HCT116 (cell line): ENCODE measurements around the gene UBE4A. TPM values are rescaled to one million over a fixed set of nuclear protein-coding genes. Genes with fewer than 3 reads are reported as not detected.

Experiments used
- ATAC-seq: fragments of 200-7000 bp; cut with Tn5 transposase; 2 replicates; pipeline ENCODE4 v1.9.1; 2020; ENCODE audit warnings: mild to moderate bottlenecking, moderate library complexity
- BruUV-seq: library from RNA; stranded (reverse); fragments of 400-500 nt; replicated peaks from 2 replicates; lab custom pipeline; 2021; lab: Mats Ljungman, UMichigan
- CTCF ChIA-PET: fragments of 300-600 bp; sonication (Branson Sonifier 250); formaldehyde crosslinking; loops from one replicate; lab custom pipeline; 2021; ENCODE audit warnings: antibody characterized with exemption; lab: Charles Lee
- POLR2A ChIA-PET: fragments of 300-600, 350-600 bp; sonication (Branson Sonifier 250); formaldehyde crosslinking; loops from one replicate; lab custom pipeline; 2021; ENCODE audit warnings: antibody characterized with exemption; lab: Charles Lee
- RAD21 ChIA-PET, 2 experiments: fragments of 300-600 bp; sonication (Branson Sonifier 250); formaldehyde crosslinking; loops; one replicate each; lab custom pipeline; 2023; ENCODE audit warnings: low total read pairs in 2 of 2; ENCODE audit not compliant: uncharacterized antibody in 2 of 2, unreplicated experiment in 2 of 2, low non-redundant PET in 1 of 2; lab: Charles Lee
- DNase-seq: peaks from one replicate; pipeline ENCODE4 v3.0.0-alpha.2; 2010; ENCODE audit warnings: low read depth, low spot score
- H2AFZ ChIP-seq: fragments of 200-600 bp; shearing (Covaris generic), sonication (generic); 2 replicates; pipeline ENCODE4 v1.6.1; 2017; ENCODE audit warnings: low read depth, mixed run types, mixed read lengths, antibody characterized with exemption, low read length; ENCODE audit not compliant: poor library complexity, severe bottlenecking
- H3K27ac ChIP-seq: 2 replicates; pipeline ENCODE4 v1.5.1; 2012; ENCODE audit warnings: low read depth, low read length
- H3K27me3 ChIP-seq: fragments of 200-600 bp; sonication (generic); 2 replicates; pipeline ENCODE4 v1.6.1; 2016; ENCODE audit warnings: mixed run types, low read length, mixed read lengths; ENCODE audit not compliant: insufficient read depth
- H3K36me3 ChIP-seq, 2 experiments: fragments of 200-500 bp in 1 of 2; fragments of 200-600 bp in 1 of 2; sonication (Bioruptor generic) in 1 of 2; sonication (generic) in 1 of 2; 2 replicates each; pipeline versions ENCODE4 v1.5.1 to v1.6.1; 2014 to 2016; ENCODE audit warnings: low read length in 2 of 2, inconsistent platforms in 1 of 2, mixed read lengths in 1 of 2, mixed run types in 1 of 2; ENCODE audit not compliant: insufficient read depth in 2 of 2, control insufficient read depth in 1 of 2
- H3K4me1 ChIP-seq, 2 experiments: fragments of 200-600 bp in 1 of 2; sonication (generic) in 1 of 2; 2 replicates each; pipeline versions ENCODE4 v1.5.1 to v1.6.1; 2012 to 2017; ENCODE audit warnings: low read length in 2 of 2, inconsistent platforms in 1 of 2, mild to moderate bottlenecking in 1 of 2, mixed read lengths in 1 of 2, mixed run types in 1 of 2, moderate library complexity in 1 of 2; ENCODE audit not compliant: insufficient read depth in 2 of 2, control insufficient read depth in 1 of 2
- H3K4me2 ChIP-seq: fragments of 200-600 bp; sonication (generic); 2 replicates; pipeline ENCODE4 v1.6.1; 2017; ENCODE audit warnings: mixed run types, low read length, mixed read lengths
- H3K4me3 ChIP-seq, 2 experiments: fragments of 200-600 bp in 1 of 2; sonication (generic) in 1 of 2; replicated peaks in 1 of 2; 2 replicates each; pipeline ENCODE4 v1.5.1; 2011 to 2016; ENCODE audit warnings: low read length in 2 of 2, control low read depth in 1 of 2, low read depth in 1 of 2, mild to moderate bottlenecking in 1 of 2, mixed read lengths in 1 of 2, mixed run types in 1 of 2
- H3K79me2 ChIP-seq: fragments of 200-600 bp; sonication (generic); 2 replicates; pipeline ENCODE4 v1.6.1; 2017; ENCODE audit warnings: mild to moderate bottlenecking, mixed run types, low read length, moderate library complexity, mixed read lengths; ENCODE audit not compliant: insufficient read depth
- H3K9ac ChIP-seq: fragments of 200-600 bp; sonication (generic); 2 replicates; pipeline ENCODE4 v1.6.1; 2016; ENCODE audit warnings: low read length, mixed read lengths
- H3K9me2 ChIP-seq: fragments of 200-600 bp; sonication (generic), shearing (Covaris generic); 2 replicates; pipeline ENCODE4 v1.6.1; 2017; ENCODE audit warnings: mixed run types, mild to moderate bottlenecking, moderate library complexity; ENCODE audit not compliant: insufficient read depth
- H3K9me3 ChIP-seq, 2 experiments: fragments of 200-500 bp in 1 of 2; fragments of 200-600 bp in 1 of 2; sonication (Bioruptor generic) in 1 of 2; sonication (generic) in 1 of 2; 2 replicates each; pipeline ENCODE4 v1.6.1; 2014 to 2017; ENCODE audit warnings: low read length in 2 of 2, mixed read lengths in 2 of 2, inconsistent platforms in 1 of 2, low read depth in 1 of 2, mild to moderate bottlenecking in 1 of 2, mixed run types in 1 of 2, moderate library complexity in 1 of 2; ENCODE audit not compliant: control insufficient read depth in 1 of 2, insufficient read depth in 1 of 2
- H4K20me1 ChIP-seq: fragments of 200-600 bp; sonication (generic), shearing (Covaris generic); 2 replicates; pipeline ENCODE4 v1.6.1; 2017; ENCODE audit warnings: mixed run types, mild to moderate bottlenecking, moderate library complexity; ENCODE audit not compliant: insufficient read depth
- CBX3 ChIP-seq: IDR thresholded peaks from 2 replicates; pipeline ENCODE4 v1.6.1; 2012; ENCODE audit warnings: low read depth
- ELF1 ChIP-seq: IDR thresholded peaks from 2 replicates; pipeline ENCODE4 v1.6.1; 2012; ENCODE audit warnings: low read depth, borderline replicate concordance
- EZH2 ChIP-seq: fragments of 200-600 bp; sonication (generic); IDR thresholded peaks from 2 replicates; pipeline ENCODE4 v1.6.1; 2017; ENCODE audit warnings: antibody characterized with exemption, mixed run types
- POLR2AphosphoS5 ChIP-seq: IDR thresholded peaks from 2 replicates; pipeline ENCODE4 v1.6.1; 2011; ENCODE audit warnings: mild to moderate bottlenecking, low read depth, low read length, moderate library complexity
- RAD21 ChIP-seq: IDR thresholded peaks from 2 replicates; pipeline ENCODE4 v1.6.1; 2012; ENCODE audit warnings: low read depth, mild to moderate bottlenecking
- SP1 ChIP-seq: IDR thresholded peaks from 2 replicates; pipeline ENCODE4 v1.6.1; 2012; ENCODE audit warnings: low read depth
- SRF ChIP-seq: IDR thresholded peaks from 2 replicates; pipeline ENCODE4 v1.6.1; 2012; ENCODE audit warnings: low read depth
- intact Hi-C: fragments of 100-400 bp; cut with micrococcal nuclease; formaldehyde crosslinking; loops from 2 replicates; pipeline ENCODE4 v1.10.0; 2022
- total RNA-seq: library from RNA; stranded (reverse); gene quantifications from one replicate; pipeline ENCODE4 v1.2.1, GENCODE V29; 2021; ENCODE audit not compliant: unreplicated experiment
- TF ChIP-seq, protein P1 (sequence below): IDR thresholded peaks from 2 replicates; pipeline ENCODE4 v1.6.1; 2012

Gene UBE4A
- total RNA-seq, 1 experiment from 2014 or later = 49.9 TPM

DNA sequence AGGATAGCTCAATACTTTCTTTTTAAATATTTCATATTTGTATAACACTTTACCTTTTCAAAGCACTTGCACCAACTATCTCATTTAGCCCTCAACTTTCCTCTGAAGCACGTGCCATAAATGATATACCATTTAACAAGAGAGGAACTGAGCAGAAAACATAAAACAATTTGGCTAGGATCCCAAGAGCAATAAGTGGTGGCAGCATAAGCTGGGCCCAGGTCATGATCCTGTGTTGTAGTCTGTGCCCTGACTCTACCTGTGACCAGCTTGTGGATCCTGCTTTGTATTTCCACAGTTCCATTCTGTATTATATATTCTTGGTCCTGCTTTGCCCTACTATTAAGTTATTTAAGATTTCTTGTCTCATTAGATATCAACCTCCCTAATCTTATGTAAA lies 53.5 kb downstream of the UBE4A start:
- no peak overlapping the region for H3K27ac ChIP-seq
- no TSS peak for BruUV-seq
- H3K4me3 ChIP-seq = no peak overlapping the region
- DNase-seq = no peak
- ChIA-PET CTCF (no interaction called here), RAD21 (no interaction called here), POLR2A (no interaction called here)
- H3K9ac ChIP-seq = no peak overlapping the region
- ATAC-seq = no peak
- no peak overlapping the region for H3K4me2 ChIP-seq
- peaks cover 9% of the 10 kb centered on the region; the same call in 1 of the 2 replicates for H4K20me1 ChIP-seq
- intact Hi-C loops = no loop called here
- H2AFZ ChIP-seq = no peak overlapping the region
- H3K27me3 ChIP-seq = no peaks in the 10 kb centered on the region
- peaks cover 0 to 13% of the 10 kb centered on the region in 2 experiments; a peak in 2 of 4 replicates for H3K4me1 ChIP-seq
- no peaks in the 10 kb centered on the region for H3K9me2 ChIP-seq
- no peak for TF ChIP-seq POLR2AphosphoS5
- H3K36me3 ChIP-seq = peaks cover 7 to 19% of the 10 kb centered on the region in 2 experiments
- no peaks in the 10 kb centered on the region for H3K9me3 ChIP-seq
- H3K79me2 ChIP-seq = peaks cover 15% of the 10 kb centered on the region

DNA sequence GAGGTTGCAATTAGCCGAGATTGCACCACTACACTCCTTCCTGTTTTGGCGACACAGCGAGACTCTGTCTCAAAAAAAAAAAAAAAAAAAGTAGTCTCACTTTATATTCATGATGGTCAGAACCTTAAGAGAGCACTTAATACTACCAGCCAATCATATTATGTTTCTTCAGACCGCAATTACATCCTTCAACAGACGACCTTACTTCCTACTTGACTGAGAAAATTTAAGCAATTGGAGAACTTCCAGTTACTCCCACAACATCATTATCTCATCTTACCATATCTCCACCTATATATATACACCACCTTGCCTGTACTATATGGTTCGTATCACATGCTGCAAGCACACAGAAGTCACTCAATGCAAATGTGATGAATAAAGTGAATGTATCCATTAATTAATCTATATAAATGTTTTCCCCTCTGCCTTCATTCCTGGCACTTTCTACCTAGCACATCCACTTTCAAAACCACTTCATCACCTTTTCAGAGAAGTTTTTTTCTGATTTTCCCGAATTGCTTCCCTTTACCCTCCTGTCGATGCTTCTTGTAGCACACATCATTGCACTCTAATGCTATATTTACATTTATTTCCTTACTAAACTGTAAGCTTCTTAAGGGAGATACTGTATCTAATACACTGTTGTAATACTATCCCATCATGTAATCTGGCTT lies 55.8 kb downstream of the UBE4A start:
- H3K27ac ChIP-seq = no peak overlapping the region
- no peak overlapping the region for H3K4me3 ChIP-seq
- no peaks in the 10 kb centered on the region for H3K79me2 ChIP-seq
- ChIA-PET CTCF (no interaction called here), POLR2A (no interaction called here), RAD21 (interaction anchor here in 1 of 2 experiments (0.6 kb wide), 1 partner anchor 21 kb away, joined by 3 read pairs; the partner anchor contains the start of gene KMT2A)
- no peaks in the 10 kb centered on the region for H3K27me3 ChIP-seq
- ATAC-seq = no peak
- H3K9me2 ChIP-seq = no peaks in the 10 kb centered on the region
- no peak for TF ChIP-seq SP1
- no peak for TF ChIP-seq ELF1
- TF ChIP-seq CBX3 = no peak
- no peak for TF ChIP-seq EZH2
- no peak for TF ChIP-seq RAD21
- TF ChIP-seq, protein P1, sequence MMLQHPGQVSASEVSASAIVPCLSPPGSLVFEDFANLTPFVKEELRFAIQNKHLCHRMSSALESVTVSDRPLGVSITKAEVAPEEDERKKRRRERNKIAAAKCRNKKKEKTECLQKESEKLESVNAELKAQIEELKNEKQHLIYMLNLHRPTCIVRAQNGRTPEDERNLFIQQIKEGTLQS = no peak
- TF ChIP-seq SRF = no peak
- BruUV-seq = no TSS peak
- H2AFZ ChIP-seq = no peak overlapping the region
- H3K4me2 ChIP-seq = peak overlapping the region; percentile 24
- H3K9me3 ChIP-seq = no peaks in the 10 kb centered on the region
- no peaks in the 10 kb centered on the region for H3K36me3 ChIP-seq
- H3K9ac ChIP-seq = no peak overlapping the region
- H4K20me1 ChIP-seq = peaks cover under 1% of the 10 kb centered on the region; the same call in 1 of the 2 replicates
- no peak for DNase-seq
- H3K4me1 ChIP-seq = peaks cover 0 to 13% of the 10 kb centered on the region in 2 experiments; a peak in 2 of 4 replicates
- intact Hi-C loops = no loop called here
